ENCODE data around the gene ANKRD10.
"Not testable (repeated sequence)": the region's sequence is repeated elsewhere in the genome, so short reads cannot be mapped to it uniquely, and the experiment has no call there.

ANKRD10 gene

GRCh38 chr13:110841846-110842245, 73.0 kb downstream of the ANKRD10 start:
- TF ChIP-seq CTCF (IDR thresholded peaks at IDR 0.05; ENCODE audit: low read depth, low read length), result no peak
- no peaks in the 10 kb centered on the region for H3K36me3 ChIP-seq
- no peak overlapping the region for H3K4me3 ChIP-seq (ENCODE audit: low read depth, low read length)
- no peaks in the 10 kb centered on the region for H3K9me3 ChIP-seq
- H3K27me3 ChIP-seq, result peaks cover 49% of the 10 kb centered on the region
- H3K4me1 ChIP-seq, result no peaks in the 10 kb centered on the region
- DNase-seq, result no peak

- no peaks in the 10 kb centered on the region for H3K36me3 ChIP-seq
- peaks cover 48% of the 10 kb centered on the region for H3K27me3 ChIP-seq
- H3K4me3 ChIP-seq (ENCODE audit: low read depth, low read length), result no peak overlapping the region
- TF ChIP-seq CTCF (IDR thresholded peaks at IDR 0.05; ENCODE audit: low read depth, low read length), result no peak
- H3K4me1 ChIP-seq, result no peaks in the 10 kb centered on the region
- no peak for DNase-seq
- H3K9me3 ChIP-seq, result no peaks in the 10 kb centered on the region
Observed at GRCh38 chr13:110841406-110841805, 73.5 kb downstream of the ANKRD10 start.

GRCh38 chr13:110838867-110839538, 75.9 kb downstream of the ANKRD10 start:
- H3K4me1 ChIP-seq, result no peaks in the 10 kb centered on the region
- no peak for TF ChIP-seq CTCF (IDR thresholded peaks at IDR 0.05; ENCODE audit: low read depth, low read length)
- DNase-seq, result no peak
- peaks cover 48% of the 10 kb centered on the region for H3K27me3 ChIP-seq
- no peaks in the 10 kb centered on the region for H3K9me3 ChIP-seq
- H3K4me3 ChIP-seq (ENCODE audit: low read depth, low read length), result no peak overlapping the region
- no peaks in the 10 kb centered on the region for H3K36me3 ChIP-seq

GRCh38 chr13:110838116-110838515, 76.8 kb downstream of the ANKRD10 start:
- Histone ChIP-seq H3K4me1 (no peaks in the 10 kb centered on the region), H3K36me3 (no peaks in the 10 kb centered on the region), H3K9me3 (no peaks in the 10 kb centered on the region), H3K27me3 (peaks cover 50% of the 10 kb centered on the region), H3K4me3 (ENCODE audit: low read depth, low read length) (no peak overlapping the region)
- TF ChIP-seq CTCF (IDR thresholded peaks at IDR 0.05; ENCODE audit: low read depth, low read length), result no peak
- no peak for DNase-seq

GRCh38 chr13:110837397-110838061, 77.3 kb downstream of the ANKRD10 start:
- not testable (repeated sequence) for H3K36me3 ChIP-seq; H3K9me3 ChIP-seq; DNase-seq; H3K4me3 ChIP-seq (ENCODE audit: low read depth, low read length); H3K4me1 ChIP-seq
- H3K27me3 ChIP-seq, result peaks cover 52% of the 10 kb centered on the region

- H3K27me3 ChIP-seq, result peaks cover 43% of the 10 kb centered on the region
Observed at GRCh38 chr13:110836605-110836903, 78.3 kb downstream of the ANKRD10 start.

More at GRCh38 chr13:110836605-110836903, 78.3 kb downstream of the ANKRD10 start:
- no peak for TF ChIP-seq CTCF (IDR thresholded peaks at IDR 0.05; ENCODE audit: low read depth, low read length)
- Histone ChIP-seq H3K4me1 (no peaks in the 10 kb centered on the region), H3K36me3 (no peaks in the 10 kb centered on the region), H3K9me3 (no peaks in the 10 kb centered on the region), H3K4me3 (ENCODE audit: low read depth, low read length) (no peak overlapping the region)
- no peak for DNase-seq
